Glomerular endothelial cell (primary cell): ENCODE measurements around the gene PRR27. TPM values are rescaled to one million over a fixed set of nuclear protein-coding genes. Genes with fewer than 3 reads are reported as not detected.
A peak's percentile ranks its signal among the peaks of the same experiment; 100 is the strongest.

Source experiments
- DNase-seq: peaks from one replicate; pipeline ENCODE4 v3.0.0-alpha.2; 2011; ENCODE audit warnings: low read depth, low spot score; ENCODE audit errors: extremely low read depth
- total RNA-seq: library from RNA; depleted of rRNA; stranded (reverse); fragments of >200 nt; gene quantifications from 2 replicates; pipeline ENCODE4 v1.2.3, GENCODE V29; 2015

PRR27 gene
- total RNA-seq = not detected in 2 replicates

DNA sequence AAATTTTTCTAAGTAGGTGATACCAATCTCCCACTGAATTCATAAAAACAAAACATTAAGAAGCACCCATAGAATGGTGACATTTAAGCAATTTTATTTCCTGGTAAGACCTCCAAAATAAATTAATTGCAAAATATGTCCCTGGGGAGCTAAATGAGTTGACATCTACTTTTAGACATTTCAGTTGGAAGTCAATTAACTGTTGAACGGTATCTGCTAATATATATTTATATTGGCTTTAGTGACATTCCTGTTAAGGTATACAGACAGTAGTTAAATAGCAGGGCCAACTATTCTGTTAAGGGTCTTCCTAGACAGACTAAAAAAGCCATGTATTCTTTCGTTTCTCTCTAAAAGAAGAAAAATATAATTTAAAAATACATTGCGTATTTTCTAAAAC lies at the start of gene PRR27:
PRR27 (plus strand) TSS at position 301 of the 400 bp plus-strand sequence. CDS start 139 bp downstream, outside the sequence.
- DNase-seq = no peak

DNA sequence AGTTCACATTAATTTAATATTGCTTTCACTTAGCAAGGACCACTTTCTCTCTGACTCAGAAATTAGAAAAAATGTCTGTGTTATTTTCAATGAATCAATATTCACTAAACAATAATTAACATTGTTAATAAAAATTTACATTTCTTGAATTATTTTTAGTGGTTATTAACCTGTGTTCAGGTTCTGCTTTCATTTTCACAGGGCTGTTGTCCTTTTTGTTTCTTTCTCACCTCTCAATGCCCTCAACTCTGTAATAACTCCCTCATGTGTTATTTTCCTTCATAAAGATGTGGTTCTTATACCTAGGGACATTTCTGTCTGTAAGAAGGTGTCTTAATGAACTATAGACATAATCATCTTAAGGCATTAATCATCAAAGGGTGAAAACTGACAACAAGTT lies 43.1 kb upstream of the PRR27 start:
- no peak for DNase-seq

DNA sequence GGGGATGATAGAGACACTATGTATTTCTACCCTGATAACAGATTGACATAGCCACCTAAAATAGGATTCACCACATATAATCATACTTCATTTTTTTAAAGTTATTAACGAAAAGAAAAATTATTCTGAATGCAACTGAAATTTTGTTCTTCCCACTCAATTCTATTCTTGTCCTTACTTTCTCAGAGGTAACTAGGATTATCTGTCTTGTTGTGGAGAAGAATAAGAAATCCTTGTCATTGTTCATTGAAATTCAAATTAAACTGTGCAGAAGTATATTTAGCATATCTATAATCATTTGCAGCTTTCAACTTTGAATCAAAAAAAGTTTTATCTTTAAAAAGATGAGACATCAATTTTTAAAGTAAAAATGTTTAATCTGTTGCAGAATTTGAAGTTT lies 40.4 kb upstream of the PRR27 start:
- DNase-seq = no peak

DNA sequence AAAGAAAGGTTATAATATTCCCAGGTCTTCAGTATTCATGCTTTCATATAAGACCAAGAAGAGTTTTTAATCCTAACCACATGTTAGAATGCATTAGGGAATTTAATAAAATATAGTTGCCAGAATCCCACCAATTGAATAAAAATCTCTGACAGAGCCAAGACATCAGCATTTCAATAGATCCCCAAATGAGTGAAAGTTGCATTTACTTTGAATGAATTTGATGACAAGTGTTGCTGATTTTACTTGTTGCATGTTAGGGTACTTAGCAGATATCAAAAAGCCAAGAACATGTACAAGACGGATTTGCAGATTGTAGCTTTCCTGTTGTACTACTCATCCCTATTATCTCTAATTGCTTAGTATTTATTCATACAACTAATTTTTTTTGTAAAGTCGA lies 39.9 kb upstream of the PRR27 start:
- DNase-seq = no peak

DNA sequence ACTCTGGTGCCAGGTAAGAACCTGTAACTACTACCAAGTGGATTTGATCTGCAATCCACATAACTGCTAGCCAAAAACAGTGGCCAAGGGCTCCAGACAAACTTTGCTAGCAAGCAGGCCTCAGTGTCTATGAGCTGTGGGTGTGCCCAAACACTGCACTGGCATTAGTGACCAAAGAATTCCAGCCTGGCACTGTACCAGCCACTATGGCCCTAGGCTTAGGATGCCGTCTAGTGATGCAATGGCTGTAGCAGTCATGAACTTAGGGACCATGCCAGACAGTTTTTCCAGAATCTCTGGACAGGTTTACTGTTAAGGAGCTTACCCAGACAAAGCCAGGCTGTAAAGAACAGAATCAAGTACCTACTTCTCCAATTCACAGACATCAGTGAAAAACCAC lies 33.7 kb upstream of the PRR27 start:
- no peak for DNase-seq

DNA sequence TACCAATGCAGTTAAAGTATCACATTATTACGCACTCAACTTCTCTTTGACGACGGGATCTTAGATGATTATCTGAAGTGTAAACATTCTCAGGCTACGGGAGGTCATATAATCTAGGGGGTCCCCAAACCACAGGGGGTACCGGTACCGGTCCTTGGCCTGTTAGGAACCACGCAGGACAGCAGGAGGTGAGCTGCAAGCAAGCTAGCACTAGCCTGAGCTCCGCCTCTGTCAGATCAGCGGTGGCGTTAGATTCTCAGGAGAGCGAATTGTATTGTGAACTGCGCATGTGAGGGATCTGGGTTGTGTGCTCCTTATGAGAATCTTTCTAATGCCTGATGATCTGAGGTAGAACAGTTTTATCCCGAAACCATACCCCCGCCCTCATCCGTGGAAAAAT lies 20.6 kb upstream of the PRR27 start:
- no peak for DNase-seq

DNA sequence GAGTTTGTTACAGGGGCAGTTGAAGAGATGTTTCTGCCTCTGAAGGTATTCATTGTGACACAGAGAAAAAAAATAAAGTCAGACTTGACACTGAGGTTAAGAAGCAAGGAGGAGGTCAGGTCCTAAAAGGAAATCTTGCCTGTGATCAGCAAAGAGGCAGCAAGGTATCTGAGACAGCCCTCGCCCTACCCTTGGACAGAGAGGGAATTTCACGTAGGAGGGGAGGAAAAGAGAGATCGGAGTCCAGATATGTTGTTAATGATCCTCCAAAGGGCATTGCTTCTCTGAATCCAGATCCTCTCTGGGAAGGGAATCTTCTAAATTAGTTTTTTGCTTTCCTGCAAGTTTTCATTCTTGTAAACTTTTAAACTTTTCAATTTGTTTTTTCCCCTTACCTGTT lies 15.3 kb upstream of the PRR27 start:
- no peak for DNase-seq

DNA sequence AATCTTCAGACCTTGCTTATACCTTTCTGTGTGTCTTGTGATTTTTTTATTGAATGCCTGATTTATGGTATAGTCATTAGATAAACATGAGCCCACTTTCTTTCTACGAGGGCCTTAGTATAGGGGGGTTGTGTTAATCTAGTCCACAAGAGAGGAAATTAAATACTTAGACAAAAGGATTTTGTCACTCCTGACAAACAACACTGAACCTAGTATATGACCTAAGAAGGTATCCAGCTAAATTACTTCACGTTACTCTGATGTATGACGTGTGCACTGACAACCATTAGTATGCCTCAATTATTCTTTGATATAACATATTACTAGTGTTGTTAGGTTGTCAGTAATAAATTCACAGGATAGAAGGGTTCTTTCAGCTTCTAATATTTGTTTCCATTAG lies 2.8 kb upstream of the PRR27 start:
- no peak for DNase-seq

DNA sequence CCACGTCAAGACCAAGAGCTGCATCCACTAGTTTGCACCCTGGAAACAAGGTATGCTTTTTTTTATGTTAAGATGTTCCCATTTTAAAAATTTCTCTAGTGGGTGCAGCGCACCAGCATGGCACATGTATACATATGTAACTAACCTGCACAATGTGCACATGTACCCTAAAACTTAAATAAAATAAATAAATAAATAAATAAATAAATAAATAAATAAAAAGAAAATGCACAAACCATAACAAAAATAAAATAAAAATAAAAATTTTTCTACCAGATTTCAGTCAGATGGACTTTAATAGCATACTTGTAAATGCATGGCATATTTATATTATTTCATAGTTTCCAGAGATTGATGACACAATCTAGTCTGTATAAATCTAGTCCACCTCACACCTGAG lies 1.9 kb upstream of the PRR27 start:
- no peak for DNase-seq

DNA sequence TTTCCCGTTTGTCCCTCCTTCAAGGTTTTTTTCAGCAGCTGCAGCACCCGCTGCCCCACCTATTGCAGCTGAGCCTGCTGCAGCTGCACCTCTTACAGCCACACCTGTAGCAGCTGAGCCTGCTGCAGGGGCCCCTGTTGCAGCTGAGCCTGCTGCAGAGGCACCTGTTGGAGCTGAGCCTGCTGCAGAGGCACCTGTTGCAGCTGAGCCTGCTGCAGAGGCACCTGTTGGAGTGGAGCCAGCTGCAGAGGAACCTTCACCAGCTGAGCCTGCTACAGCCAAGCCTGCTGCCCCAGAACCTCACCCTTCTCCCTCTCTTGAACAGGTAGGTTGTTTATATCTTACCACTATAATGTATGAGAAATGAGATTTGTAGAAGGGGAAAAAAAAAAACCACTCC lies 4.5 kb downstream of the PRR27 start:
- no peak for DNase-seq

DNA sequence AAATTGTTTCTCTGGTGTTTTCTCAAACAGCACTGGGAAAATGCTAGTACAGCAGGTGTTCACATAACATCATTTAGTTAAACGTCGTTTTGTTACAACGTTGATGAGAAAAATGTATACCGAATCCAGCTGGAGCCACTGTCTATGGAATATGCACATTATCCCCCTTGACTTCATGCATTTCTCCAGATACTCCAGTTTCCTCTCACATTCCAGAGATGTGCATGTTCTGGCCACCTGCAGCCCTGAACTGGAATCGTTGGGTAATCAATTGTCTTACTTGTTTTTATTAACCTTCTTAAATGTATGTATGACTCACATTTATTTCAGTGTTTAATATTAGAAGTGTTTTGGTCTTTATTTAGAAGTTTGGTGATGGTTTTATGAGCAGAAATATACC lies 23.1 kb downstream of the PRR27 start:
- no peak for DNase-seq

DNA sequence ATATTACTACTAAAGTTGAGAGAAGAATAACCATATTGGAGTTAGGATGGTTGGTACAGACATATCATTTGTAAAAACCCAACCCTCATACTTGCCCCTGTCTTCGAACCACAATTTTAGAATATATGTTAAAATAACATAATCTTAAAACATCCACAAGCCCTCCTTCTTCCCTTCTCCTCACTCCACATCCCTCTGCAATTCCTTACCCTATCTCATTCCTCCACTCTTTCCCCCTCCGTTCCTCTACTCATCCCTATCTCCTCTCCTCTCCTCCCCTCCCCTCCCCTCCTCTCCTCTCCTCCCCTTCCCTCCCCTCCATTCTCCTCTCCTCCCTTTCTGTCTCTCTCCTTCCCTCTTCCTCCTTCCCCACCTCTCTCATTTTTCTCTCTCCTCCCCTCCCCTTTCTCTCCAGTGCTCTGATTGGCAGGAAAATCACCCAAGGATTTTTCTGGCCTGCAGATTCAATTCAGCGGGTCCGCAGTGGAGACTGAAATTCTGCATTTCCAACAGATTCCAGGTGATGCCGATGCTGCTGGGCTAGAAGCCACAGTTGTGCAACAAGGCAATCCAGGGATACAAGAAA lies 24.1 kb downstream of the PRR27 start:
- DNase-seq = no peak

DNA sequence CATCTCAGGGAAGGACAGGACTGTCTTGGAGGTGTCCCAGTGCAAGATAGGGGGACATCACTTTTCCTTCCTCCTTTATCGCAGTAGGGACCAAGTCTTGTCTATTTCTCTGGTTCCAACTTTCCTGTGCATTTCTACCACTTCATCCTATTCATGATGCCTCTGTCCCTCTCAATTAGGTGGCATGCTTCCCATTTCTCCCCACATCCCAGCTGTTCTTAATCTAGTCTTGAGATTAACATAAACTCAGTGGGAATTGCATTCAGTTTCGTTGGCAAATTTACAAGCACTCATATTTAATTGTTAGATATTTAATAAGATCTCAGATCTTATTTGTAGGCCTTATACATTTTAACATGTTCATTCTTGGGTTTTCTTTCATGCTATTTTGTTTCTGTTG lies 25.8 kb downstream of the PRR27 start:
- no peak for DNase-seq

DNA sequence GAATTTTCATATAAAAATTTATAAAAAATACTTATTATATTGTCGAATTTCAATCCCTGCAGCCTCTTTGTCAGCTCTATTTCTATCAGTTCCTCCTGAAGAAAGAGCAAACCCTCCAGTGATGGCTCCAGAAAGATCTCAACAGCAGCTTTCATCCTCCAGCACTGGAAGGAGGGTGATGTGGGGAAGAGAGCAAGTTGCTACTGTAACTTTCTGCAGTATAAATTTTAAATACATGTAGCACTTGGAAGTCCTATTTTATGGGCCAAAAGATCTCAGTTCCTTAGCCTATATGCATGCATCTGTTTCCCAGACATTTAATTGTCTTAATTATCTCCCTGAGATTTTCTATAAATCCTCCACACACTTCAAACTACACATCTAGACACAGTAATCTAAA lies 27.8 kb downstream of the PRR27 start:
- DNase-seq = no peak

DNA sequence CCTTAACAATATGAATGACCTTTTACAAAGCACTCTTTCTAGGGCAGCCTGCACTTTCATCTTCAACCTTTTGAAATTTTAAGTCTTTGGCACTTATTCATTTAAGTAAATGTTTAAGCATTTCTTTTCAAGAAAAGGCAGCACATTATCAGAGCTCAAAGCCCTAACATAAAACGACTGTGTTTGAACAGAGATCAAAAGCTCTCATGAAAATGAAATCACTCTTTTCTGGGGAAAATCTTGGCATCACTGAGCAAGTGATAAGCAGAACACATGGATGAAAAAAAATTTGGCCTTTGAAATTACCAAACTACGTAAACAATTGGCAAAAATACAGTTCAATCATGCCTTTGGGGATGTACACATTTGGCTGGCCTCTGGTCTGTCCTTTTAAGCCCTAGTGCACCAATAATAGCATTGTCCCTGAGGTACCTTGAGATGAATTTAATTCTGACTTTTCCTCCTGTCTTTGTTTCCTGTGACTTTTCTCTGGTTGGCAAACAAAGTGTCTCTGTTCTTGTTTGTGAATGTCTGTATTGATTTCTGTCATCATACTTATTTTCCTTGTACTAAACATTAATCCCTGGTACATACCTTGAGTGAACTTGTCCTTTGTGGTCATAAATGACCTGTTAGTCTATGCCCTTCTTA lies 28.6 kb downstream of the PRR27 start:
- no peak for DNase-seq

DNA sequence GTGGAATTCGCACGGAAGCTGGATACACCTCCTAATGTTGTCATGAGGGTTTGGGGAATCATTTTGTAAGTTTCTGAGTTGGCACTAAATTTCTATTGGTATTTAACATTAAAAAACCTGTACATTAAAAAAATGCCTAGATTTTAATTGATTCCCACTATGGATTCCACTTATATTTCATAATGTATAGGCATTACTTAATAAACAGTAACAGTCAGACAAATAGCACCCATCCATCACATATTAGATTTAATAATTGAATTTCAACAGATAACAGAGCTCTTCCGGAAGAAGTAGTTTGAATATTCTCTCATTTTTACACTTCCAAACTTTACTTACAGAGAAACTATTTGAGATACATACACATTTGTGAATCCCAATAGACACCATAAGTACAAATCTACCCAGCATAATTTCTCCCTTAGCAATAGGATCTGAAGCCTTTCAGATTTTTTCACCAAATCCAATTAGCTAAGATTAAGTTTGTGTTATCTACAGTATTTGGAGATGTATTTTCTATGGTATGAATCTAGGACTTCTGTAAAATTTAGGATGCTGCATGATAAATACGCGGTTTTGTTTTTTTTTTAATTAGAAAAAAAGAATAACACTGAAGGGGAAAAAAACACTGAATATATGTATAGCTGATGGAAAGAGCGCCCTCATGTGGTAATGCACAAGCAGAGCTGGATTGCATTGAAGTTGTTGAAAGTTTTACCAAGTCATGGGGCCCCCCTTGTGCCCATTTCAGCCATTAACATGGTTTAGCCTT lies 29.3 kb downstream of the PRR27 start:
- DNase-seq = peak; percentile 34

DNA sequence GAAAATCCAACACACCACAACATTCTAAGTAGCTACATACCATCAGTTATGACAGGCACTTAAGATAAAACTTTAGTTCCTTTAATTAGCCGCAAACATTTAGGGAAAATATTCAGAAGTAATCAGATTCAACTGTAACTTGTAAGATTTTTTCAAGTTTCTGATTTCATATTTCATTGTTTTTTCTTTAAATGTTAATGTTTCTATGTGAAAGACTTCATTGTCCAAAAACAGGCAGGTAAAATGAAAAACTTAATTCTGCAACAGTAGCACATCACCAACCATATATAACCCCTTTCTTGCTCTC lies 29.9 kb downstream of the PRR27 start:
- no peak for DNase-seq

DNA sequence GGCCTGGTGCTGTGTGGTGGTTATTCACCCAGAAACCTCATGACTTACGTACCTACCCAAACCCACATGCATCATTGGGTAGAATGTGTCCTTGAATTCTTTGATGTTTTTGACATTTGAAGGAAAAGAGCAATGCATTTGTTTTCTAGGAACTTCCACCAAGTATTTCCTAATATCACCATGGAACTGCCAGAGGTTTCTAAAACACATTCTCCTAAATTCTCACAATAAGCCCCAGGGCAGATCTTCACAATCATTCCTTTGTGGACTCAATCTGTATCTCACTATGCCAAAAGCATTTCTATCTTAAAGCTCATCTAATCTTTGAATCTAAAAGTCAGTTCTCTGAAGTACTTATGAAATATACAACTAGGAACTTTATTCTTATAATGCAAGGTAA lies 33.2 kb downstream of the PRR27 start:
- no peak for DNase-seq

DNA sequence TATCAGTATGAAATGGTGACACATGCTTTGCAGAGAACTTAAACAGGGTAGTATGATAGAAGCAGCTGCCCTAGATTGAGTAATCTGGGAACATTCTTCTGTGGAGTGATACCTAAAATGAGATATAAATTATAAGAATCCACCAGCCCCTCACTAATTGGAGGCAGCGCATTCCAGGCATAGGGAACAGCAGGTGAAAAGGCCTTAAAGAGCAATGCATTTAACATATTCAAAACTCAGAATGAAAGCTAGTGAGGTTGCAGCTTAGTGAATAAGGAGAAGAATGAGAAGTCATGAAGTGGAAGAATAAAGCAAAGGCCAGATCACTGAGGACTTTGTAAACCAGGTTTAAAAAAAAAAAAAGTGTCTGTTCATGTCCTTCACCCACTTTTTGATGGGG lies 36.5 kb downstream of the PRR27 start:
- no peak for DNase-seq

DNA sequence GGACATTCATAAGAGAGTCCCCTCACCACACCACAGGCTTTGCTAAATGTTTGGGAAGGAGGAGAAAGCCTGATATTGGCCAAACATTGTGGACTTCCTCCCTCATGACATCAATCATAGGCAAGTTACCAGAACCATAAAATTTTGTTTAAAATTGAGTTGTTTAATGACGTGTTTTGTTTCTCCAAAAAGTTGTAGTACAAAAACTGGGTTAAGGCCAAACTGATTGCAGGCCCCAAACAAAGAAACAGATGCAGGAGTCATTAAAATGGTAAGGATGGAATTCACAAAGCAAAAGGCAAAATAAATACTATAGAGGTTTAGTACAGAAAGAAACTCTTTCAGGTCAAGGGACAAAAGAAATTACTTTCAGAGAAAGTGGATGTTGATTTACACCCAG lies 37.6 kb downstream of the PRR27 start:
- no peak for DNase-seq

DNA sequence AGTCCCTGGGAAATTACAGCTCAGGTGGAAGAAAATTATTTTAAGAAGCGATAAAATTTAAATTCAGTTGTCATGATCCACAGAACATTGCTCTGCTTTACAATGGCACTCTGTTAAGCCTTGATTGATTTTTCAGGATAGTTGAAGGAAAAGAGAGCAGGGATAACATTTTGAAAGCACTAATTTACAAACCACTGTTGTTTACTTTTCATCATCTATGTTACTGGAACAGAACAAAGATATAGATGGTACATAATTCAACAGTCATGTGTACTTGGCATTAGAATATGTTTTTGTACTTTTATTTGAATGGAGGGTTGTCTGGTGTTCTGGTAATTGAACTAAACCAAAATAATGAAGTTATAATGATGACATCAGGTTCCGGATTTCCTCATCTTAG lies 38.9 kb downstream of the PRR27 start:
- DNase-seq = no peak

DNA sequence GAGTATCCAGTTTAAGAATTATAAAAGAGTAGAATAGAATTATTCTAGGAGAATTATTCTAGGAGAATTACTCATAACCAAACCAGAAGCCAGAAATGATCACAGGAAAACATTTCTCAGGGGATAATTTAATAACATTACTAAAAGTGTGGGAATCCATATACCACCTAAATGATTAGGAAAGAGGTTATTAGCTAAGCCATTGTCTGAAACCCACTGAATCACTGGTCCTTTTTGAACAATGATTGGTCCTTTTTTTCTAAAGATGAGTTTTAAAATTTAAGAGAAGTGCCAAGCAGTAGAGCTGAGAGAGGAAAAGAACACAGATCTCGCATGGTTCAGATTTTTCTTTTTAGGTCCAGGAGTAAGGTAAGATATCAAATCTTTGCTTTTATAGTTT lies 41.4 kb downstream of the PRR27 start, which contains the start of gene ODAM:
ODAM (plus strand) TSS at position 301 of the 400 bp plus-strand sequence. CDS start 819 bp downstream, outside the sequence.
- no peak for DNase-seq
